Heart left ventricle (tissue), 16 donors: ENCODE measurements around the gene ZNF207. TPM values are rescaled to one million over a fixed set of nuclear protein-coding genes. Genes with fewer than 3 reads are reported as not detected.

Source experiments
- ATAC-seq, 4 donors: fragments of 200-7000 bp; cut with Tn5 transposase; one replicate each; pipeline ENCODE4 v1.9.1; 2020 to 2022; ENCODE audit warnings: moderate library complexity in 4 of 4, mild to moderate bottlenecking in 3 of 4, moderate number of reproducible peaks in 1 of 4
- DNase-seq, 5 donors: peaks; one replicate each; pipeline ENCODE4 v3.0.0-alpha.2; 2020
- H3K27ac ChIP-seq, 12 donors: fragments of 200-600 bp; sonication (generic) in 4 of 12; one replicate each; pipeline versions ENCODE4 v1.5.0 to v1.8.0; 2016 to 2022; ENCODE audit warnings: mild to moderate bottlenecking in 2 of 12
- H3K27me3 ChIP-seq, 9 donors: fragments of 200-600 bp; sonication (generic) in 2 of 9; one replicate each; pipeline versions ENCODE4 v1.5.1 to v1.8.0; 2016 to 2022; ENCODE audit warnings: mild to moderate bottlenecking in 3 of 9
- H3K36me3 ChIP-seq, 9 donors: fragments of 200-600 bp; sonication (generic) in 2 of 9; one replicate each; pipeline versions ENCODE4 v1.5.0 to v1.8.0; 2018 to 2022; ENCODE audit warnings: mild to moderate bottlenecking in 2 of 9
- H3K4me1 ChIP-seq, 12 donors: fragments of 200-600 bp; sonication (generic) in 4 of 12; one replicate each; pipeline versions ENCODE4 v1.5.0 to v1.8.0; 2016 to 2022; ENCODE audit warnings: mild to moderate bottlenecking in 3 of 12
- H3K4me3 ChIP-seq, 12 donors: fragments of 200-600 bp; sonication (generic) in 4 of 12; one replicate each; pipeline versions ENCODE4 v1.5.0 to v1.8.0; 2017 to 2022; ENCODE audit warnings: mild to moderate bottlenecking in 9 of 12, moderate library complexity in 4 of 12
- H3K9me3 ChIP-seq, 12 donors: fragments of 200-600 bp; sonication (generic) in 4 of 12; one replicate each; pipeline versions ENCODE4 v1.5.0 to v1.8.0; 2016 to 2022; ENCODE audit warnings: mild to moderate bottlenecking in 1 of 12
- POLR2A ChIP-seq, 2 donors: fragments of 450-650 bp; IDR thresholded peaks; one replicate each; pipeline ENCODE4 v1.6.1; 2017; ENCODE audit warnings: antibody characterized with exemption in 2 of 2, mild to moderate bottlenecking in 2 of 2, moderate library complexity in 2 of 2
- WGBS, 4 donors: extraction: QIAGEN DNeasy Blood & Tissue Kit in 2 of 4; methylation state at CpG; one replicate each; pipeline versions ENCODE4 v1.1.5 to v1.1.7; 2013 to 2018; 5-methylcytosine and 5-hydroxymethylcytosine counted together
- intact Hi-C, 10 donors: fragments of 100-400 bp; cut with DNase I; formaldehyde crosslinking; loops; one replicate each; pipeline versions ENCODE4 v1.11.1 to v1.14.2; 2022
- polyA plus RNA-seq, 2 donors: library from polyadenylated mRNA; stranded (reverse); fragments of 200-250 nt; gene quantifications; one replicate each; pipeline ENCODE4 v1.2.3, GENCODE V29; 2013
- total RNA-seq, 9 donors: library from RNA; depleted of rRNA in 2 of 9; stranded (reverse); fragments of >200 nt in 2 of 9; fragmentation: NEBNext Ultra II Directional in 3 of 9; extraction: Animal tissue kit (Norgen Biotek cat#: 25700) in 3 of 9; gene quantifications; one replicate each; pipeline versions ENCODE4 v1.1.0 to v1.2.4, GENCODE V29; 2016 to 2023
- TF ChIP-seq, protein P1 (sequence below), 12 donors: fragments of 200-600 bp; sonication (generic) in 4 of 12; IDR thresholded peaks; one replicate each; pipeline versions ENCODE4 v1.5.0 to v1.8.0; 2018 to 2022; ENCODE audit warnings: antibody characterized with exemption in 12 of 12, mild to moderate bottlenecking in 5 of 12
- donor health status: ischemic (EF 13 %, LVEDD 7.1; RV severe dilation, severe dysfunction).
- donor health status: healthy with polysubstance abuse.
- donor health status: DM: no; HTN: yes; CAD: no.
- donor health status: DM: no; HTN: no; CAD: no.
- donor health status: ischemic (EF 25% LVEDD 6.9; RV normal size, moderate dysfunction).
- donor health status: ischemic (EF 25% LVEDD 5.7; RV mildly dilated, moderate dysfunction).
- donor health status: healthy.
- donor health status: DM: yes; HTN: yes; CAD: no.
- donor health status: ischemic (EF 35%, LVEDD 5.7; RV mildly dilated, moderate dysfunction).
- donor health status: nonischemic (EF 11% LVEDD 7.7; RV severe dilation, severe dysfunction).
- donor health status: DM: yes; HTN: yes; CAD: no.
- donor health status: PGD.
- donor health status: ischemic (EF 29% LVEDD 5.4; RV normal size, mild dysfunction).
- donor health status: nonischemic (EF 23%, LVEDD 6.1; RV moderate dilation, normal function).

Gene ZNF207
- total and polyA plus RNA-seq, 11 donors = 42.5 to 108 (median 72.1) TPM

DNA sequence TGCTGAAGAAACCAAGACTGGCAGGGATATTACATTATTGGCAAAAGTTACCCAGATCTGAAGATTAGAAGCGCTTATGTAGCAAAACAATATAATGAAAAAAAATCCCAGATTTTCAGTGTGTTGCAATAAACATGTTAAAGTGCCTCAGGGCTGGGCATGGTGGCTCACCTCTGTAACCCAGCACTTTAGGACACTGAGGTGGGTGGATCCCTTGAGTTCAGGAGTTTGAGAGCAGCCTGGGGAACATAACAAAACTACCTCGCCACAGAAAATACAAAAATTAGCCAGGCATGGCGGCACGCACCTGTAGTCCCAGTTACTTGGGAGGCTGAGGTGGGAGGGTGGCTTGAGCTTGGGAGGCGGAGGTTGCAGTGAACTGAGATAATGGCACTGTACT lies 6.8 kb downstream of the ZNF207 start:
- ATAC-seq = no peak
- Histone ChIP-seq H3K9me3 (no peaks in the 10 kb centered on the region), H3K27ac (no peak overlapping the region), H3K4me3 (no peak overlapping the region), H3K27me3 (no peaks in the 10 kb centered on the region), H3K4me1 (peaks cover 7 to 65% (median 53%) of the 10 kb centered on the region in 12 donors), H3K36me3 (peaks cover 0 to 98% (median 92%) of the 10 kb centered on the region in 9 donors)
- no peak for DNase-seq
- TF ChIP-seq, protein P1, sequence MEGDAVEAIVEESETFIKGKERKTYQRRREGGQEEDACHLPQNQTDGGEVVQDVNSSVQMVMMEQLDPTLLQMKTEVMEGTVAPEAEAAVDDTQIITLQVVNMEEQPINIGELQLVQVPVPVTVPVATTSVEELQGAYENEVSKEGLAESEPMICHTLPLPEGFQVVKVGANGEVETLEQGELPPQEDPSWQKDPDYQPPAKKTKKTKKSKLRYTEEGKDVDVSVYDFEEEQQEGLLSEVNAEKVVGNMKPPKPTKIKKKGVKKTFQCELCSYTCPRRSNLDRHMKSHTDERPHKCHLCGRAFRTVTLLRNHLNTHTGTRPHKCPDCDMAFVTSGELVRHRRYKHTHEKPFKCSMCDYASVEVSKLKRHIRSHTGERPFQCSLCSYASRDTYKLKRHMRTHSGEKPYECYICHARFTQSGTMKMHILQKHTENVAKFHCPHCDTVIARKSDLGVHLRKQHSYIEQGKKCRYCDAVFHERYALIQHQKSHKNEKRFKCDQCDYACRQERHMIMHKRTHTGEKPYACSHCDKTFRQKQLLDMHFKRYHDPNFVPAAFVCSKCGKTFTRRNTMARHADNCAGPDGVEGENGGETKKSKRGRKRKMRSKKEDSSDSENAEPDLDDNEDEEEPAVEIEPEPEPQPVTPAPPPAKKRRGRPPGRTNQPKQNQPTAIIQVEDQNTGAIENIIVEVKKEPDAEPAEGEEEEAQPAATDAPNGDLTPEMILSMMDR (IDR thresholded peaks at IDR 0.05) = no peak
- TF ChIP-seq POLR2A (IDR thresholded peaks at IDR 0.05) = no peak
- WGBS, 4 donors = 92 to 96% (median 94%) methylated on average over 5 of the region's 5 CpGs
- intact Hi-C loops = no loop called here

DNA sequence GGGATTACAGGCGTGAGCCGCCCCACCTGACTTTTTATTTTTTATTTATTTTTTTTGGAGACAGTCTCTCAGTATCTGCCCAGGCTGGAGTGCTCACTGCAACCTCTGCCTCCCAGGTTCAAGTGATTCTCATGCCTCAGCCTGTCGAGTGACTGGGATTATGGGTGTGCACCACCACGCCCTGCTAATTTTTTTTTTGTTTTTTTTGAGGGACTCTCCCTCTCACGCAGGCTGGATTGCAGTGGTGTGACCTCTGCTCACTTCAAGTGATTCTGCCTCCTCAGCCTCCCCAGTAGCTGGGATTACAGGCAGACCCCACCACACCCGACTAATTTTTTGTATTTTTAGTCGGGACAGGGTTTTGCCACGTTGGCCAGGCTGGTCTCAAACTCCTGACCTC lies 7.7 kb downstream of the ZNF207 start:
- no peaks in the 10 kb centered on the region for H3K9me3 ChIP-seq
- 79 to 87% (median 83%) methylated on average over 8 of the region's 8 CpGs for WGBS, 4 donors
- H3K36me3 ChIP-seq = peaks cover 0 to 98% (median 92%) of the 10 kb centered on the region in 9 donors
- H3K4me3 ChIP-seq = no peak overlapping the region
- no peaks in the 10 kb centered on the region for H3K27me3 ChIP-seq
- ATAC-seq = no peak
- DNase-seq = no peak
- H3K4me1 ChIP-seq = peaks cover 7 to 56% (median 45%) of the 10 kb centered on the region in 12 donors
- H3K27ac ChIP-seq = no peak overlapping the region
- no peak for TF ChIP-seq POLR2A (IDR thresholded peaks at IDR 0.05)
- TF ChIP-seq, protein P1 (IDR thresholded peaks at IDR 0.05) = no peak
- intact Hi-C loops = no loop called here

DNA sequence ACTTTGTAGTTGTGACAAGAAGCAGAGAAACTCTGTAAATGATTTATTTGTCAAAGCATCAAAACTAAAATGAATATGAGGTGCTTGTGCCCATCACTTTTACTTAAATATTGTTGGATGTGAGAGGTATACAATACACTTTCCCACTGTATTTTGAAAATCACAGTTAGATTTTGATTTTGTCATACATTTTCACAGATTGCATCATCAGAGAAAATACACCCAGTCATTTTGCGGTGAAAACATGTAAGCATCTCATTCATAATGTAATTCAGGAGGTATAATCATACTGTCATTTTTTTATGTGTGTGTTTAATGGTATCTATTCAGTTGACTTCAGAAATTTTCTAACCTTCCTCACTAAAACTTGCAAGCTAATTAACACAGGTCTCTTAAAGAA lies 11.3 kb downstream of the ZNF207 start:
- Histone ChIP-seq H3K4me3 (no peak overlapping the region), H3K27me3 (no peaks in the 10 kb centered on the region), H3K4me1 (peaks cover 0 to 20% (median 12%) of the 10 kb centered on the region in 12 donors), H3K36me3 (peaks cover 0 to 100% (median 94%) of the 10 kb centered on the region in 9 donors), H3K27ac (no peak overlapping the region), H3K9me3 (no peaks in the 10 kb centered on the region)
- WGBS, 4 donors = 94 to 98% (median 95%) methylated on average over 1 of the region's 1 CpG
- DNase-seq (no peak), ATAC-seq (no peak)
- no peak for TF ChIP-seq POLR2A (IDR thresholded peaks at IDR 0.05)
- TF ChIP-seq, protein P1 (IDR thresholded peaks at IDR 0.05) = no peak
- intact Hi-C loops = loop anchor here in 1 of 10 donors (10.0 kb wide), 1 partner anchor 94 kb away; no protein-coding TSS in a partner anchor

DNA sequence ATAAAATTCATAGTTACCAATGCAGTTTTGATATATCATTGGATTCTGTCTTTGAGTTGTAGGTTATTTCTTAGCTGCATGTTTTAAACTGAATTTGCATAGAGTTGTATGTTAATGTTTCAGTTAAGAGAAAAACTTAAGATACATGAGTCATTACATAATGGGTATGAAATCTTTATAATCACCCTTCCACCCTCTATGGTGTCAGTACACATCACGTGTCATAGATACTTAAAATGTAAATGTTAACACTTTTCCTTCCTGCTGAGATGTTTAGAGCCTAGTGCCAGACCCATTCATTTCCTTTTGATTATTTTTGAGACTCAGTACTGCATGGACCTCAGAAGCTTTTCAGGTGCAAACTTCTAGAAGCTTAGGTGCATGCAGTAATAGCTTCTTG lies 20.5 kb downstream of the ZNF207 start:
- DNase-seq (no peak), ATAC-seq (no peak)
- H3K9me3 ChIP-seq = no peaks in the 10 kb centered on the region
- H3K4me1 ChIP-seq = peaks cover 0 to 4% (median 0%) of the 10 kb centered on the region in 12 donors
- no peak overlapping the region for H3K4me3 ChIP-seq
- intact Hi-C loops = no loop called here
- no peak for TF ChIP-seq POLR2A (IDR thresholded peaks at IDR 0.05)
- TF ChIP-seq, protein P1 (IDR thresholded peaks at IDR 0.05) = no peak
- WGBS, 4 donors = 44 to 62% (median 56%) methylated on average over 1 of the region's 1 CpG
- no peak overlapping the region for H3K27ac ChIP-seq
- peaks cover 6 to 100% (median 100%) of the 10 kb centered on the region in 9 donors for H3K36me3 ChIP-seq
- no peaks in the 10 kb centered on the region for H3K27me3 ChIP-seq
